ENCODE measurements around the gene L1CAM. TPM values are rescaled to one million over a fixed set of nuclear protein-coding genes. Genes with fewer than 3 reads are reported as not detected.

The L1CAM gene
- total and polyA plus RNA-seq, 4 donors, result 0.28 to 0.59 (median 0.39) TPM; not detected in 1

GRCh38 chrX:153878969-153879653 lies 6.9 kb downstream of the L1CAM start:
- Histone ChIP-seq H3K9me3 (ENCODE audit: control insufficient read depth in 4 of 4, low read length in 3 of 4) (no peaks in the 10 kb centered on the region), H3K36me3 (ENCODE audit: control insufficient read depth in 4 of 4, insufficient read depth in 3 of 4, low read depth in 1 of 4, low read length in 3 of 4) (no peaks in the 10 kb centered on the region), H3K4me3 (ENCODE audit: low read depth in 1 of 3, low read length in 3 of 3) (no peak overlapping the region), H3K4me1 (ENCODE audit: control insufficient read depth in 4 of 4, insufficient read depth in 4 of 4, low read length in 3 of 4) (no peaks in the 10 kb centered on the region), H3K27me3 (ENCODE audit: control insufficient read depth in 4 of 4, insufficient read depth in 4 of 4, low read length in 3 of 4) (peaks cover 0 to 7% (median 0%) of the 10 kb centered on the region in 4 donors), H3K9ac (ENCODE audit: low read depth in 1 of 2, low read length in 2 of 2) (no peak overlapping the region), H3K27ac (ENCODE audit: low read depth in 1 of 2, low read length in 2 of 2) (no peak overlapping the region)
- no peak for TF ChIP-seq TAF1 (conservative IDR thresholded peaks at IDR 0.05)
- no peak for TF ChIP-seq JUND (IDR thresholded peaks at IDR 0.05)
- WGBS, result 8% methylated on average over 28 of the region's 28 CpGs
- no peak for DNase-seq (ENCODE audit: low spot score)

- no peak overlapping the region for H3K27ac ChIP-seq (ENCODE audit: low read depth in 1 of 2, low read length in 2 of 2)
- H3K36me3 ChIP-seq (ENCODE audit: control insufficient read depth in 4 of 4, insufficient read depth in 3 of 4, low read depth in 1 of 4, low read length in 3 of 4), result no peaks in the 10 kb centered on the region
- TF ChIP-seq RAD21 (IDR thresholded peaks at IDR 0.05) (no peak), TAF1 (conservative IDR thresholded peaks at IDR 0.05) (no peak), SP1 (IDR thresholded peaks at IDR 0.05) (no peak), NR2F2 (IDR thresholded peaks at IDR 0.05) (no peak)
- 30% methylated on average over 5 of the region's 5 CpGs for WGBS
- no peak overlapping the region for H3K4me3 ChIP-seq (ENCODE audit: low read depth in 1 of 3, low read length in 3 of 3)
- no peaks in the 10 kb centered on the region for H3K4me1 ChIP-seq (ENCODE audit: control insufficient read depth in 4 of 4, insufficient read depth in 4 of 4, low read length in 3 of 4)
- no peaks in the 10 kb centered on the region for H3K9me3 ChIP-seq (ENCODE audit: control insufficient read depth in 4 of 4, low read length in 3 of 4)
- peaks cover 0 to 7% (median 0%) of the 10 kb centered on the region in 4 donors for H3K27me3 ChIP-seq (ENCODE audit: control insufficient read depth in 4 of 4, insufficient read depth in 4 of 4, low read length in 3 of 4)
- H3K9ac ChIP-seq (ENCODE audit: low read depth in 1 of 2, low read length in 2 of 2), result no peak overlapping the region
- DNase-seq (ENCODE audit: low spot score), result no peak
Measured at GRCh38 chrX:153878345-153878744, 7.6 kb downstream of the L1CAM start.

GRCh38 chrX:153877571-153878261 lies 8.3 kb downstream of the L1CAM start:
- TF ChIP-seq NR2F2 (IDR thresholded peaks at IDR 0.05), result no peak
- TF ChIP-seq TAF1 (conservative IDR thresholded peaks at IDR 0.05), result no peak
- no peak for TF ChIP-seq ZBTB33 (IDR thresholded peaks at IDR 0.05)
- TF ChIP-seq SP1 (IDR thresholded peaks at IDR 0.05), result no peak
- TF ChIP-seq MAX (IDR thresholded peaks at IDR 0.05), result no peak
- TF ChIP-seq YY1 (IDR thresholded peaks at IDR 0.05), result no peak
- TF ChIP-seq EGR1 (IDR thresholded peaks at IDR 0.05; ENCODE audit: low read depth in 2 of 2), result no peak
- no peak for TF ChIP-seq FOXA2 (IDR thresholded peaks at IDR 0.05)
- TF ChIP-seq JUND (IDR thresholded peaks at IDR 0.05), result no peak
- no peak for TF ChIP-seq REST (IDR thresholded peaks at IDR 0.05)
- no peak for TF ChIP-seq FOXA1 (IDR thresholded peaks at IDR 0.05)
- TF ChIP-seq HNF4A (conservative IDR thresholded peaks at IDR 0.05), result no peak
- no peak for TF ChIP-seq CTCF (IDR thresholded peaks at IDR 0.05; ENCODE audit: low read depth, low read length, missing input control)
- no peak for TF ChIP-seq HNF4G (IDR thresholded peaks at IDR 0.05)
- TF ChIP-seq GABPA (IDR thresholded peaks at IDR 0.05 in 1 of 2, conservative IDR thresholded peaks at IDR 0.05 in 1 of 2), result no peak
- TF ChIP-seq RAD21 (IDR thresholded peaks at IDR 0.05), result no peak
- no peak for TF ChIP-seq RXRA (IDR thresholded peaks at IDR 0.05)
- TF ChIP-seq ATF3 (IDR thresholded peaks at IDR 0.05), result no peak
- Histone ChIP-seq H3K4me3 (ENCODE audit: low read depth in 1 of 3, low read length in 3 of 3) (no peak overlapping the region), H3K9me3 (ENCODE audit: control insufficient read depth in 4 of 4, low read length in 3 of 4) (no peaks in the 10 kb centered on the region), H3K36me3 (ENCODE audit: control insufficient read depth in 4 of 4, insufficient read depth in 3 of 4, low read depth in 1 of 4, low read length in 3 of 4) (no peaks in the 10 kb centered on the region), H3K27me3 (ENCODE audit: control insufficient read depth in 4 of 4, insufficient read depth in 4 of 4, low read length in 3 of 4) (peaks cover 0 to 7% (median 0%) of the 10 kb centered on the region in 4 donors), H3K4me1 (ENCODE audit: control insufficient read depth in 4 of 4, insufficient read depth in 4 of 4, low read length in 3 of 4) (no peaks in the 10 kb centered on the region), H3K27ac (ENCODE audit: low read depth in 1 of 2, low read length in 2 of 2) (no peak overlapping the region), H3K9ac (ENCODE audit: low read depth in 1 of 2, low read length in 2 of 2) (no peak overlapping the region)
- WGBS, result 70% methylated on average over 8 of the region's 8 CpGs
- DNase-seq (ENCODE audit: low spot score), result no peak
